ENCODE results near the gene RUFY4. TPM values are rescaled to one million over a fixed set of nuclear protein-coding genes. Genes with fewer than 3 reads are reported as not detected.

RUFY4 gene
- total RNA-seq, 1 donor from 2014 or later: not detected

DNA sequence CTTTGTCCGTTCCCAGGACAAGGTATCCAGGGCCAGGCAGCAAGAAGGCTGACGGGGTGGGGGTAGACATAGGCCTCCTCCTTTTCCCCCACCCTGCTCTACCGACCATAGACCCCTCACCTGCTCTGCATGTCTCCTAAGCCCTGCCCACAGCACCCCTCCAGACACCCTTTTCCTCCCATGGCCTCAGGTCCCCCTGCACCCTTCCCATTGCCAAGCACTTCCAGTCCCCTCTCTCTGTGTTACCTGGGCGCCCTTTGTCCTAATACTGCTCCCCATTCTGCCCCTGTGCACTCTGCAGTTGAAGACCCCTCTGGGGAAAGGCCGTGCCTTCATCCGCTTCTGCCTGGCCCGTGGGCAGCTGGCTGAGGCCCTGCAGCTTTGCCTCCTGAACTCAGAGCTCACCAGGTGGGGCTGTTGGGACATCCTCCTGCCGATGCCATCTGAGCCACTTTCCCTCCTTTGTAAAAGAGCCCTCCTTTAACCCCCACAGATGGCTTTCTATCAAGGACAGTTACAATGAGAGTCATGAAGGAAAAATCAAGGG, 3.5 kb downstream of the RUFY4 start:
- Mint-ChIP-seq H3K27ac (ENCODE audit: unreplicated experiment) (peak overlapping the region; percentile 41), H3K36me3 (ENCODE audit: low read depth, unreplicated experiment) (peaks cover 2% of the 10 kb centered on the region), H3K4me3 (ENCODE audit: unreplicated experiment) (no peak overlapping the region), H3K4me1 (ENCODE audit: low read depth, unreplicated experiment) (peaks cover 10% of the 10 kb centered on the region), H3K27me3 (ENCODE audit: low read depth, unreplicated experiment) (peaks cover 62% of the 10 kb centered on the region), H3K9me3 (ENCODE audit: unreplicated experiment) (no peaks in the 10 kb centered on the region)
- peaks cover 13% of the 10 kb centered on the region for H3K27me3 ChIP-seq (ENCODE audit: insufficient read depth, low read length)
- no peaks in the 10 kb centered on the region for H3K4me1 ChIP-seq (ENCODE audit: insufficient read depth, low read length)
- no peak overlapping the region for H3K27ac ChIP-seq (ENCODE audit: low read depth, low read length)
- no peaks in the 10 kb centered on the region for H3K79me2 ChIP-seq (ENCODE audit: insufficient read depth, low read length)
- no peak overlapping the region for H3K4me2 ChIP-seq (ENCODE audit: low read length)
- no peak overlapping the region for H3K4me3 ChIP-seq (ENCODE audit: insufficient read depth, low read depth, low read length)
- H3K36me3 ChIP-seq (ENCODE audit: insufficient read depth, low read length): no peaks in the 10 kb centered on the region
- H4K20me1 ChIP-seq (ENCODE audit: insufficient read depth, low read length): no peaks in the 10 kb centered on the region
- FAIRE-seq (no peak), DNase-seq (ENCODE audit: low read depth) (no peak)
- no peak overlapping the region for H3K9ac ChIP-seq (ENCODE audit: low read length)
- H2AFZ ChIP-seq (ENCODE audit: low read depth, low read length): no peak overlapping the region
- no peaks in the 10 kb centered on the region for H3K9me3 ChIP-seq (ENCODE audit: insufficient read depth, low read depth, low read length)
- TF ChIP-seq CTCF (IDR thresholded peaks at IDR 0.05; ENCODE audit: insufficient read depth, low read depth, low read length): no peak
- no peak for TF ChIP-seq EZH2 (IDR thresholded peaks at IDR 0.05; ENCODE audit: insufficient read depth, low read length)

DNA sequence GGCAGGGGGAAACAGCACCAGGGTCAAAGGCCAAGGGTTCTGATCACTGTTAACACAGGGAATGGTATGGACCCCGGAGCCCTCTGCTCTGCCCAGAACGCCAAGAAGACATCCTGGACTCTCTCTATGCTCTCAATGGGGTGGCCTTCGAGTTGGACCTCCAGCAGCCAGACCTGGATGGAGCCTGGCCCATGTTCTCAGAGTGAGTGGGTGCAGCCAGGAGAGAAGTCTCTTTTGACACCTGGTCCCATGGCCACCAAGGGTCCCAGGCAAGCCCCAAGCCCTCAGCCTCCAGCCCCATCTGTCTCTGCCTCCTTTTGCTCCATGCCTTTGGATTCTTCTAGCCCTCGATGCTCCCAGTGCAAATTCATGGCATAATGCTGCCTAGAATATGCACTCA, 4.1 kb downstream of the RUFY4 start:
- Mint-ChIP-seq H3K4me1 (ENCODE audit: low read depth, unreplicated experiment) (peaks cover 10% of the 10 kb centered on the region), H3K36me3 (ENCODE audit: low read depth, unreplicated experiment) (peaks cover 2% of the 10 kb centered on the region), H3K27me3 (ENCODE audit: low read depth, unreplicated experiment) (peaks cover 60% of the 10 kb centered on the region), H3K9me3 (ENCODE audit: unreplicated experiment) (no peaks in the 10 kb centered on the region), H3K4me3 (ENCODE audit: unreplicated experiment) (no peak overlapping the region), H3K27ac (ENCODE audit: unreplicated experiment) (peak overlapping the region; percentile 38)
- H3K9me3 ChIP-seq (ENCODE audit: insufficient read depth, low read depth, low read length): no peaks in the 10 kb centered on the region
- FAIRE-seq: no peak
- H3K4me2 ChIP-seq (ENCODE audit: low read length): no peak overlapping the region
- no peak overlapping the region for H3K9ac ChIP-seq (ENCODE audit: low read length)
- no peak overlapping the region for H3K4me3 ChIP-seq (ENCODE audit: insufficient read depth, low read depth, low read length)
- no peaks in the 10 kb centered on the region for H3K4me1 ChIP-seq (ENCODE audit: insufficient read depth, low read length)
- TF ChIP-seq CTCF (IDR thresholded peaks at IDR 0.05; ENCODE audit: insufficient read depth, low read depth, low read length): no peak
- no peak for TF ChIP-seq EZH2 (IDR thresholded peaks at IDR 0.05; ENCODE audit: insufficient read depth, low read length)
- no peaks in the 10 kb centered on the region for H4K20me1 ChIP-seq (ENCODE audit: insufficient read depth, low read length)
- H3K36me3 ChIP-seq (ENCODE audit: insufficient read depth, low read length): no peaks in the 10 kb centered on the region
- no peak overlapping the region for H2AFZ ChIP-seq (ENCODE audit: low read depth, low read length)
- no peak for DNase-seq (ENCODE audit: low read depth)
- H3K79me2 ChIP-seq (ENCODE audit: insufficient read depth, low read length): no peaks in the 10 kb centered on the region
- H3K27ac ChIP-seq (ENCODE audit: low read depth, low read length): no peak overlapping the region
- H3K27me3 ChIP-seq (ENCODE audit: insufficient read depth, low read length): peaks cover 12% of the 10 kb centered on the region

DNA sequence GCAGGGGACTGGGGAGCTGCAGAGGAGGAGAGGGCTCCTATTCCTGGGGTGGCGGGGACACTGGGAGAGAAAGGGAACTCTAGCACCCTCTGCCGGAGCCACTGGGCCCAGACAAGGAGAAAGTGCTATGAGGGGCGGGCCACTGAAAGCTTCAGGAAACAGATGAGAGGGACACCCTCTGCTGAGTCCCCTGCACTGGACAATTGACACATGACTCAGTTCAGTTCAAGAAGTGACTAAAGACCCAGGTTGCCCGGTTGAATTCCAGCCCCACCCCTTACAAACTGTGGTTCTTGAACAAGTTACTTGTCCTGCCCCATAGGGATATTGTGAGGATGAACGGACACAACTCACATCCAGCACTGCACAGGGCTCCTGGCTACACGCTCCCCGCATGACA, 5.0 kb downstream of the RUFY4 start:
- Histone ChIP-seq H3K9ac (ENCODE audit: low read length) (no peak overlapping the region), H4K20me1 (ENCODE audit: insufficient read depth, low read length) (no peaks in the 10 kb centered on the region), H3K27ac (ENCODE audit: low read depth, low read length) (no peak overlapping the region), H3K4me1 (ENCODE audit: insufficient read depth, low read length) (no peaks in the 10 kb centered on the region), H3K4me3 (ENCODE audit: insufficient read depth, low read depth, low read length) (no peak overlapping the region), H3K79me2 (ENCODE audit: insufficient read depth, low read length) (no peaks in the 10 kb centered on the region), H2AFZ (ENCODE audit: low read depth, low read length) (peak overlapping the region; percentile 31), H3K27me3 (ENCODE audit: insufficient read depth, low read length) (peaks cover 9% of the 10 kb centered on the region), H3K9me3 (ENCODE audit: insufficient read depth, low read depth, low read length) (no peaks in the 10 kb centered on the region), H3K36me3 (ENCODE audit: insufficient read depth, low read length) (no peaks in the 10 kb centered on the region), H3K4me2 (ENCODE audit: low read length) (no peak overlapping the region)
- no peak overlapping the region for H3K4me3 Mint-ChIP-seq (ENCODE audit: unreplicated experiment)
- peaks cover 55% of the 10 kb centered on the region for H3K27me3 Mint-ChIP-seq (ENCODE audit: low read depth, unreplicated experiment)
- FAIRE-seq (no peak), DNase-seq (ENCODE audit: low read depth) (no peak)
- H3K36me3 Mint-ChIP-seq (ENCODE audit: low read depth, unreplicated experiment): peaks cover 2% of the 10 kb centered on the region
- H3K4me1 Mint-ChIP-seq (ENCODE audit: low read depth, unreplicated experiment): peaks cover 10% of the 10 kb centered on the region
- no peak overlapping the region for H3K27ac Mint-ChIP-seq (ENCODE audit: unreplicated experiment)
- TF ChIP-seq EZH2 (IDR thresholded peaks at IDR 0.05; ENCODE audit: insufficient read depth, low read length) (no peak), CTCF (IDR thresholded peaks at IDR 0.05; ENCODE audit: insufficient read depth, low read depth, low read length) (peak; percentile 35)
- no peaks in the 10 kb centered on the region for H3K9me3 Mint-ChIP-seq (ENCODE audit: unreplicated experiment)

Measured in astrocyte (in vitro differentiated cells and primary cell).